Thymus (tissue), 11 donors: ENCODE measurements around the gene ARHGAP12. TPM values are rescaled to one million over a fixed set of nuclear protein-coding genes. Genes with fewer than 3 reads are reported as not detected.

Experiments used
- DNase-seq, 9 donors: peaks; one replicate each; pipeline ENCODE4 v3.0.0-alpha.2; 2013; ENCODE audit warnings: low spot score in 9 of 9, low read depth in 6 of 9, missing footprints in 1 of 9
- H3K27ac ChIP-seq, 2 donors: one replicate each; pipeline ENCODE4 v1.5.1; 2013; ENCODE audit warnings: control low read depth in 1 of 2, low read depth in 1 of 2, low read length in 1 of 2, mild to moderate bottlenecking in 1 of 2, moderate library complexity in 1 of 2
- H3K27me3 ChIP-seq, 2 donors: one replicate each; pipeline ENCODE4 v1.5.1; 2013; ENCODE audit warnings: low read length in 1 of 2; ENCODE audit not compliant: control insufficient read depth in 2 of 2, insufficient read depth in 1 of 2
- H3K36me3 ChIP-seq, 2 donors: one replicate each; pipeline ENCODE4 v1.5.1; 2013; ENCODE audit warnings: low read length in 1 of 2, mild to moderate bottlenecking in 1 of 2, moderate library complexity in 1 of 2; ENCODE audit not compliant: control insufficient read depth in 2 of 2, insufficient read depth in 2 of 2
- H3K4me1 ChIP-seq, 2 donors: one replicate each; pipeline ENCODE4 v1.5.1; 2013; ENCODE audit warnings: low read length in 2 of 2; ENCODE audit not compliant: control insufficient read depth in 2 of 2, insufficient read depth in 2 of 2
- H3K4me3 ChIP-seq, 2 donors: one replicate each; pipeline ENCODE4 v1.5.1; 2013; ENCODE audit warnings: low read length in 2 of 2, control low read depth in 1 of 2, mild to moderate bottlenecking in 1 of 2
- H3K9me3 ChIP-seq, 2 donors: one replicate each; pipeline ENCODE4 v1.5.1; 2013; ENCODE audit warnings: low read length in 1 of 2, mild to moderate bottlenecking in 1 of 2; ENCODE audit not compliant: control insufficient read depth in 2 of 2, insufficient read depth in 1 of 2
- WGBS: extraction: QIAGEN DNeasy Blood & Tissue Kit; methylation state at CpG from one replicate; pipeline ENCODE4 v1.1.7; 2013; 5-methylcytosine and 5-hydroxymethylcytosine counted together
- polyA plus RNA-seq: library from polyadenylated mRNA; stranded (reverse); fragments of 200-250 nt; gene quantifications from one replicate; pipeline ENCODE4 v1.2.3, GENCODE V29; 2013
- total RNA-seq: library from RNA; stranded (reverse); fragments of 120-200 nt; gene quantifications from one replicate; pipeline ENCODE4 v1.2.4, GENCODE V29; 2013
- donor health status: healthy.

Gene ARHGAP12
- total and polyA plus RNA-seq, 2 donors, result 20.7 to 43.5 TPM

GRCh38 chr10:31939797-31940708 is 11.4 kb upstream of the ARHGAP12 start:
- WGBS, result 96% methylated on average over 4 of the region's 4 CpGs
- Histone ChIP-seq H3K4me3 (no peak overlapping the region), H3K9me3 (no peaks in the 10 kb centered on the region), H3K27ac (no peak overlapping the region), H3K27me3 (no peaks in the 10 kb centered on the region), H3K36me3 (no peaks in the 10 kb centered on the region), H3K4me1 (no peaks in the 10 kb centered on the region)
- DNase-seq, result no peak

GRCh38 chr10:31937371-31937770 is 8.7 kb upstream of the ARHGAP12 start:
- Histone ChIP-seq H3K36me3 (no peaks in the 10 kb centered on the region), H3K4me1 (no peaks in the 10 kb centered on the region), H3K9me3 (no peaks in the 10 kb centered on the region), H3K27ac (no peak overlapping the region), H3K27me3 (no peaks in the 10 kb centered on the region), H3K4me3 (no peak overlapping the region)
- no peak for DNase-seq
- WGBS, result 96% methylated on average over 9 of the region's 9 CpGs

- H3K4me3 ChIP-seq, result no peak overlapping the region
- 89% methylated on average over 5 of the region's 5 CpGs for WGBS
- H3K4me1 ChIP-seq, result no peaks in the 10 kb centered on the region
- no peaks in the 10 kb centered on the region for H3K27me3 ChIP-seq
- no peak for DNase-seq
- H3K9me3 ChIP-seq, result no peaks in the 10 kb centered on the region
- no peak overlapping the region for H3K27ac ChIP-seq
- H3K36me3 ChIP-seq, result no peaks in the 10 kb centered on the region
Measured at GRCh38 chr10:31936933-31937332, 8.3 kb upstream of the ARHGAP12 start.

GRCh38 chr10:31936086-31936485 is 7.5 kb upstream of the ARHGAP12 start:
- Histone ChIP-seq H3K36me3 (no peaks in the 10 kb centered on the region), H3K9me3 (no peaks in the 10 kb centered on the region), H3K27me3 (no peaks in the 10 kb centered on the region), H3K4me1 (no peaks in the 10 kb centered on the region), H3K27ac (no peak overlapping the region), H3K4me3 (no peak overlapping the region)
- 94% methylated on average over 1 of the region's 1 CpG for WGBS
- DNase-seq, result no peak

DNA sequence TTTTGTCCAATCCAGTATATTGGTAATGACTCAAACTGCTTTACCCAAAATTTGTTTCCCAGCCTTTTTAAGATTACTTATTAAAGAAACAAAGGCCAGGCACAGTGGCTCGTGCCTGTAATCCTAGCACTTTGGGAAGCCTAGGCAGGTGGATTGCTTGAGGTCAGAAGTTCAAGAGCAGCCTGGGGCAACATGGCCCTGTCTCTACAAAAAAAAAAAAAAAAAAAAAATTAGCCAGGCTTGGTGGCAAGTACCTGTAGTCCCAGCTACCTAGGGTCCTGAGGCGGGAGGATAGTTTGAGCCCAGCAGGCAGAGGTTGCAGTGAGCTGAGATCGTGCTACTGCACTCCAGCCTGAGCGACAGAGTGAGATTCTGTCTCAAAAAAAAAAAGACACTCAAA is 7.0 kb upstream of the ARHGAP12 start:
- no peak overlapping the region for H3K27ac ChIP-seq
- WGBS, result 98% methylated on average over 4 of the region's 4 CpGs
- no peaks in the 10 kb centered on the region for H3K27me3 ChIP-seq
- H3K36me3 ChIP-seq, result no peaks in the 10 kb centered on the region
- no peaks in the 10 kb centered on the region for H3K9me3 ChIP-seq
- DNase-seq, result no peak
- no peak overlapping the region for H3K4me3 ChIP-seq
- no peaks in the 10 kb centered on the region for H3K4me1 ChIP-seq

GRCh38 chr10:31932838-31933237 is 4.2 kb upstream of the ARHGAP12 start:
- H3K4me3 ChIP-seq, result no peak overlapping the region
- no peak overlapping the region for H3K27ac ChIP-seq
- H3K9me3 ChIP-seq, result peaks cover 0 to 3% of the 10 kb centered on the region in 2 donors
- no peaks in the 10 kb centered on the region for H3K27me3 ChIP-seq
- DNase-seq, result no peak
- H3K36me3 ChIP-seq, result no peaks in the 10 kb centered on the region
- peaks cover 4 to 13% of the 10 kb centered on the region in 2 donors for H3K4me1 ChIP-seq

DNA sequence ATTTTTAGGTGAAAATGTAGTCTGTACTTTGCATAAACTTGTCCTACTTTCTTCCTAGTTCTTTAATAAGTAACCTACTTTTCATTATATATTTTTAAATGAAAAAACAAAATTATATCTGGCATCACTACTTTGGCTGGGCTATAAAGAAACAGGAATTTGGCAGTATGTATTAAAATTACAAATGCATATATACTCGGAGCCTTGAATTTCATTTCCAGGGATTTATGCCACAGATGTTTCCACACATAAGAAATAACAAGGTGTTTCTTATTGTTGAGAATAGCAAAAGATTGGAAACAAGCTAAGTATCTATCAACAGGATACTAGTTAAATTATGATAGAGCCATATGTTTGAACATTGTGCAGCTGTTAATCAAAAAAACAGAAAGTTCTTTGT is 2.2 kb upstream of the ARHGAP12 start:
- H3K4me3 ChIP-seq, result no peak overlapping the region
- H3K27ac ChIP-seq, result no peak overlapping the region
- H3K36me3 ChIP-seq, result no peaks in the 10 kb centered on the region
- no peaks in the 10 kb centered on the region for H3K27me3 ChIP-seq
- H3K9me3 ChIP-seq, result peaks cover 0 to 4% of the 10 kb centered on the region in 2 donors
- peaks cover 4 to 23% of the 10 kb centered on the region in 2 donors for H3K4me1 ChIP-seq
- 92% methylated on average over 1 of the region's 1 CpG for WGBS
- no peak for DNase-seq

DNA sequence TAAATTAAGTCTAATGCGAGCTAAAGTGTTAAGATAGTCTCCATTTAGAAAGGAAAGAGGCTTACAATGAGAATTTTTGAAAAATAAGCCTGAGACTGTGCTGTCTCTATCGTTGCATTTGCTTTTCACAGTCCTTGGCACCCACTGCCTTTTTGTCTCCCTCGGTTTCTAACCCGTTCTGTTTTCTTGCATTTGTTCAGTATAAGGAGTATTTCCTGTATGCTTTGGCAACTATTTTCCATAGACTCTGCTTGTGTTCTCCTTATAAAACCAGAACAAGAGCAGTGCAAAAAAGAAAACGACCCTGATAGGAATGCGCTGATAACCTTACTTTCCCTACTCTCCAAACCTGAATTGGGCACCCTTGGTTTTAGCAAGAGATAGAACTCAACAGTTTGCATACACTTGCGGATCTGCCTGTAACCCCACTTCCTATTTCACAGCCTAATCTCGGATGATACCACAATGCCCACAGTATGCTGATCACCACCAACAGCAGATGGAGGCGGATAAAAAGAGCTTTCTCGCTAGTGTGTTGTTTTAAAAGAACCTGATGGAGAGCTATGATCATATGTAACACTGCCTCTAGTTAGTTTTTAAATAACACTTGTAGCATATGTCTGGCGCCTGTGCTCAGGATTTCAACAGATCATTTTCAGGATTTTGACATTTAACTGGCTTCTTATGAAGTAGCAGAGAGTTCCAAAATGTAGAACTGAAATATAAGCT is 1.6 kb upstream of the ARHGAP12 start:
- Histone ChIP-seq H3K36me3 (no peaks in the 10 kb centered on the region), H3K4me1 (peaks cover 4 to 23% of the 10 kb centered on the region in 2 donors), H3K27ac (peak overlapping the region; percentile 48 to 60), H3K9me3 (peaks cover 0 to 4% of the 10 kb centered on the region in 2 donors), H3K27me3 (no peaks in the 10 kb centered on the region), H3K4me3 (peak overlapping the region; percentile 94 to 98)
- WGBS, result 7% methylated on average over 11 of the region's 11 CpGs
- peak in 8 of 9 donors; percentile 10 to 69 (median 34) for DNase-seq
